22Rv1 (cell line): ENCODE results near the gene WDR17.

Source experiments
- CTCF ChIP-seq: fragments of 450-650 bp; IDR thresholded peaks from 2 replicates; pipeline ENCODE4 v1.5.1; 2017; ENCODE audit warnings: mild to moderate bottlenecking
- ZFX ChIP-seq: fragments of 450-650 bp; IDR thresholded peaks from 2 replicates; pipeline ENCODE4 v1.6.1; 2017; ENCODE audit warnings: antibody characterized with exemption, borderline replicate concordance

DNA sequence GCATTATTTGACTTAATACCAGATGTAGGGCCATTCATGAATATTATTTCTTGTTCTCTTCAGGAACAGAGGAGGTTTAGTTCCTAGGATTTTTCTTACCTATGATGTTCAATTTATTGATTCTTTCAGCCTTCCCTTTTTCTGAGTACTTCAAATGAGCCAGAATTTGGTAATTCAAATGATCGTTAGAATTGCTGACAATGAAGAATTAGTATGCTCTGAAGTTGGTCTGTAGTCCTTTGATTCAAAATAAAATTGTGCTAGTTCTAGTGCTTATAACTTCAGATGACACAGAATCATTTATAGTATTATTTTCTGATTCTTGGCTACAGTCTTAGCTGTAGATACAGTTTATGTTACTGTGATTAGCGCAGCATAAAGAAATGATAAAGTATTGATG is 35.2 kb upstream of the WDR17 start:
- TF ChIP-seq CTCF (no peak), ZFX (no peak)
